Mesenchymal stem cell (in vitro differentiated cells and primary cell): Measurements from ENCODE around the gene PPP1R27.

Source experiments
- DNase-seq: peaks from one replicate; pipeline ENCODE4 v3.0.0-alpha.2; 2013
- H2AFZ ChIP-seq: one replicate; pipeline ENCODE4 v1.6.1; 2013; ENCODE audit warnings: low read depth, mild to moderate bottlenecking, control low read depth, inconsistent platforms, low read length, moderate library complexity
- H2AK5ac ChIP-seq: 2 replicates; pipeline ENCODE4 v1.6.1; 2013; ENCODE audit warnings: low read length, moderate library complexity, mild to moderate bottlenecking, inconsistent platforms; ENCODE audit not compliant: severe bottlenecking
- H2BK120ac ChIP-seq: one replicate; pipeline ENCODE4 v1.6.1; 2013; ENCODE audit warnings: low read depth, mild to moderate bottlenecking, inconsistent platforms, low read length, moderate library complexity
- H2BK12ac ChIP-seq, 2 experiments: one replicate each; pipeline ENCODE4 v1.6.1; 2013; ENCODE audit warnings: inconsistent platforms in 2 of 2, low read length in 2 of 2, mild to moderate bottlenecking in 2 of 2, moderate library complexity in 2 of 2, control low read depth in 1 of 2
- H2BK15ac ChIP-seq: one replicate; pipeline ENCODE4 v1.6.1; 2013; ENCODE audit warnings: mild to moderate bottlenecking, low read depth, inconsistent platforms; ENCODE audit not compliant: poor library complexity, severe bottlenecking
- H2BK5ac ChIP-seq: 2 replicates; pipeline ENCODE4 v1.6.1; 2013; ENCODE audit warnings: low read depth, mild to moderate bottlenecking, low read length, control low read depth, inconsistent platforms; ENCODE audit not compliant: poor library complexity, severe bottlenecking
- H3K14ac ChIP-seq, 2 experiments: one replicate each; pipeline ENCODE4 v1.6.1; 2013; ENCODE audit warnings: inconsistent platforms in 2 of 2, low read length in 2 of 2, control low read depth in 1 of 2, mild to moderate bottlenecking in 1 of 2, moderate library complexity in 1 of 2
- H3K18ac ChIP-seq, 2 experiments: one replicate each; pipeline ENCODE4 v1.6.1; 2013; ENCODE audit warnings: inconsistent platforms in 2 of 2, low read length in 2 of 2, control low read depth in 1 of 2, low read depth in 1 of 2, mild to moderate bottlenecking in 1 of 2
- H3K23ac ChIP-seq, 2 experiments: one replicate each; pipeline ENCODE4 v1.6.1; 2013; ENCODE audit warnings: inconsistent platforms in 2 of 2, low read length in 2 of 2, mild to moderate bottlenecking in 2 of 2, moderate library complexity in 2 of 2, control low read depth in 1 of 2
- H3K27ac ChIP-seq: 2 replicates; pipeline ENCODE4 v1.5.1; 2013; ENCODE audit warnings: mild to moderate bottlenecking, moderate library complexity, low read length, control low read depth, inconsistent platforms; ENCODE audit not compliant: poor library complexity, severe bottlenecking
- H3K27me3 ChIP-seq, 2 experiments: 2 replicates each; pipeline versions ENCODE4 v1.6.1 to v1.7.0; 2013; ENCODE audit warnings: low read length in 2 of 2, mild to moderate bottlenecking in 2 of 2, moderate library complexity in 2 of 2, control low read depth in 1 of 2, inconsistent platforms in 1 of 2; ENCODE audit not compliant: control insufficient read depth in 1 of 2, insufficient read depth in 1 of 2
- H3K36me3 ChIP-seq, 2 experiments: 2 replicates each; pipeline versions ENCODE4 v1.6.1 to v1.7.0; 2013; ENCODE audit warnings: low read length in 2 of 2, control low read depth in 1 of 2, inconsistent platforms in 1 of 2, low read depth in 1 of 2, mild to moderate bottlenecking in 1 of 2; ENCODE audit not compliant: insufficient read depth in 2 of 2, control insufficient read depth in 1 of 2
- H3K4ac ChIP-seq, 2 experiments: one replicate each; pipeline ENCODE4 v1.6.1; 2013; ENCODE audit warnings: inconsistent platforms in 2 of 2, low read length in 2 of 2, mild to moderate bottlenecking in 2 of 2, moderate library complexity in 2 of 2, control low read depth in 1 of 2, low read depth in 1 of 2
- H3K4me1 ChIP-seq: 2 replicates; pipeline ENCODE4 v1.6.1; 2013; ENCODE audit warnings: low read depth, low read length, control low read depth; ENCODE audit not compliant: control insufficient read depth, insufficient read depth
- H3K4me2 ChIP-seq: 2 replicates; pipeline ENCODE4 v1.6.1; 2013; ENCODE audit warnings: low read length, mild to moderate bottlenecking, inconsistent platforms; ENCODE audit not compliant: poor library complexity, severe bottlenecking
- H3K4me3 ChIP-seq, 2 experiments: 2 replicates each; pipeline versions ENCODE4 v1.5.1 to v1.7.0; 2013; ENCODE audit warnings: low read length in 2 of 2, mild to moderate bottlenecking in 2 of 2, control low read depth in 1 of 2, low read depth in 1 of 2; ENCODE audit not compliant: insufficient read depth in 1 of 2
- H3K79me1 ChIP-seq: replicated peaks from 2 replicates; pipeline ENCODE4 v1.6.1; 2013; ENCODE audit warnings: mild to moderate bottlenecking, control low read depth, low read length, inconsistent platforms; ENCODE audit not compliant: poor library complexity, severe bottlenecking
- H3K9ac ChIP-seq: 2 replicates; pipeline ENCODE4 v1.7.0; 2013; ENCODE audit warnings: mild to moderate bottlenecking, low read length, moderate library complexity
- H3K9me3 ChIP-seq: 2 replicates; pipeline ENCODE4 v1.7.0; 2013; ENCODE audit warnings: mild to moderate bottlenecking, low read length; ENCODE audit not compliant: control insufficient read depth
- H4K8ac ChIP-seq: one replicate; pipeline ENCODE4 v1.6.1; 2013; ENCODE audit warnings: inconsistent platforms, mild to moderate bottlenecking, low read length, moderate library complexity
- H4K91ac ChIP-seq: one replicate; pipeline ENCODE4 v1.6.1; 2013; ENCODE audit warnings: mild to moderate bottlenecking, low read length, inconsistent platforms
- WGBS: methylation state at CpG from one replicate; pipeline ENCODE4 v1.1.7; 2013; ENCODE audit warnings: mixed read lengths; 5-methylcytosine and 5-hydroxymethylcytosine counted together

The PPP1R27 gene

GRCh38 chr17:81877569-81877968, 42.7 kb upstream of the PPP1R27 start:
- DNase-seq: no peak
- H2BK5ac ChIP-seq: no peak overlapping the region
- WGBS: 99% methylated on average over 3 of the region's 5 CpGs

GRCh38 chr17:81871387-81872230, 36.8 kb upstream of the PPP1R27 start:
- no peaks in the 10 kb centered on the region for H3K9me3 ChIP-seq

More at GRCh38 chr17:81877569-81877968, 42.7 kb upstream of the PPP1R27 start:
- H3K9ac ChIP-seq: no peak overlapping the region
- H3K4me1 ChIP-seq: peaks cover 2% of the 10 kb centered on the region
- H4K91ac ChIP-seq: no peak overlapping the region
- H3K27ac ChIP-seq: no peak overlapping the region
- H3K14ac ChIP-seq: no peak overlapping the region
- no peak overlapping the region for H3K23ac ChIP-seq
- no peak overlapping the region for H2AK5ac ChIP-seq
- peaks cover 6% of the 10 kb centered on the region for H3K79me1 ChIP-seq
- no peak overlapping the region for H3K4me2 ChIP-seq
- H3K4ac ChIP-seq: no peak overlapping the region
- H2AFZ ChIP-seq: no peak overlapping the region
- H3K18ac ChIP-seq: no peak overlapping the region
- no peak overlapping the region for H3K4me3 ChIP-seq
- no peaks in the 10 kb centered on the region for H3K9me3 ChIP-seq
- H4K8ac ChIP-seq: no peak overlapping the region
- H3K36me3 ChIP-seq: peaks cover 21 to 36% of the 10 kb centered on the region in 2 experiments
- no peak overlapping the region for H2BK120ac ChIP-seq
- H2BK15ac ChIP-seq: no peak overlapping the region
- H2BK12ac ChIP-seq: no peak overlapping the region
- H3K27me3 ChIP-seq: no peaks in the 10 kb centered on the region

GRCh38 chr17:81870981-81871386, 36.1 kb upstream of the PPP1R27 start, which contains the start of gene ARHGDIA:
Gene ARHGDIA, minus strand, starts transcription at chr17:81871337. Its CDS starts 1,407 bp downstream, at chr17:81869930.
- Histone ChIP-seq H3K27ac (peak within 1 kb of the TSS; percentile 83), H3K9ac (peak within 1 kb of the TSS; percentile 92), H3K4me2 (peak within 1 kb of the TSS; percentile 86), H2BK15ac (peak within 1 kb of the TSS; percentile 100), H2BK120ac (peak within 1 kb of the TSS; percentile 100), H3K4me1 (peaks cover 51% of the 10 kb centered on the region), H4K91ac (peak within 1 kb of the TSS; percentile 100), H3K4ac (peak within 1 kb of the TSS; percentile 99 to 100), H2BK12ac (peak within 1 kb of the TSS; percentile 80 to 81), H3K79me1 (peaks cover 12% of the 10 kb centered on the region), H2AK5ac (peak within 1 kb of the TSS; percentile 79), H3K4me3 (peak within 1 kb of the TSS; percentile 83 to 88), H3K23ac (peak within 1 kb of the TSS in 1 of 2 experiments; percentile 98), H3K36me3 (peaks cover 21 to 44% of the 10 kb centered on the region in 2 experiments), H3K27me3 (no peaks in the 10 kb centered on the region), H4K8ac (peak within 1 kb of the TSS; percentile 100), H3K14ac (peak within 1 kb of the TSS; percentile 77 to 99), H3K9me3 (no peaks in the 10 kb centered on the region), H2AFZ (peak within 1 kb of the TSS; percentile 85), H2BK5ac (peak within 1 kb of the TSS; percentile 94), H3K18ac (peak within 1 kb of the TSS; percentile 100)
- WGBS: under 1% methylated on average over 20 of the region's 64 CpGs
- no peak for DNase-seq

More at GRCh38 chr17:81871387-81872230, 36.8 kb upstream of the PPP1R27 start:
- peak overlapping the region; percentile 99 to 100 for H3K4ac ChIP-seq
- peak overlapping the region; percentile 86 for H3K4me2 ChIP-seq
- H3K18ac ChIP-seq: peak overlapping the region; percentile 100
- peak overlapping the region; percentile 85 for H2AFZ ChIP-seq
- peak overlapping the region; percentile 83 to 88 for H3K4me3 ChIP-seq
- H4K8ac ChIP-seq: peak overlapping the region; percentile 100
- H3K4me1 ChIP-seq: peaks cover 45% of the 10 kb centered on the region
- peak overlapping the region; percentile 100 for H4K91ac ChIP-seq
- peaks cover 20 to 38% of the 10 kb centered on the region in 2 experiments for H3K36me3 ChIP-seq
- peak overlapping the region; percentile 79 for H2AK5ac ChIP-seq
- peak overlapping the region; percentile 100 for H2BK120ac ChIP-seq
- H3K27ac ChIP-seq: peak overlapping the region; percentile 79
- peak overlapping the region; percentile 94 for H2BK5ac ChIP-seq
- H3K79me1 ChIP-seq: peaks cover 12% of the 10 kb centered on the region
- DNase-seq: peak; percentile 88
- peak overlapping the region; percentile 100 for H2BK15ac ChIP-seq
- no peaks in the 10 kb centered on the region for H3K27me3 ChIP-seq
- peak overlapping the region in 1 of 2 experiments; percentile 98 for H3K23ac ChIP-seq
- peak overlapping the region; percentile 80 to 81 for H2BK12ac ChIP-seq
- WGBS: 7% methylated on average over 78 of the region's 86 CpGs
- H3K9ac ChIP-seq: peak overlapping the region; percentile 91
- H3K14ac ChIP-seq: peak overlapping the region in 1 of 2 experiments; percentile 99
